Neural cell (in vitro differentiated cells): ENCODE results near the gene MACO1. TPM values are rescaled to one million over a fixed set of nuclear protein-coding genes. Genes with fewer than 3 reads are reported as not detected.
"Not testable (repeated sequence)": the region's sequence is repeated elsewhere in the genome, so short reads cannot be mapped to it uniquely, and the experiment has no call there.

Experiments
- H2AFZ ChIP-seq: fragments of 200-600, 300-800 bp; sonication (generic), shearing (Covaris generic); 2 replicates; pipeline ENCODE4 v1.6.0; 2014; ENCODE audit warnings: low read depth, mild to moderate bottlenecking, antibody characterized with exemption, low read length, moderate library complexity
- H3F3A ChIP-seq: fragments of 200-600 bp; shearing (Covaris generic); 2 replicates; pipeline ENCODE4 v1.6.1; 2016; ENCODE audit warnings: mild to moderate bottlenecking, moderate library complexity, mixed read lengths, antibody characterized with exemption, low read length; ENCODE audit not compliant: insufficient read depth, poor library complexity, severe bottlenecking
- H3K27ac ChIP-seq: fragments of 200-600, 300-800 bp; sonication (generic), shearing (Covaris generic); 2 replicates; pipeline ENCODE4 v1.5.1; 2014; ENCODE audit warnings: mild to moderate bottlenecking, low read length, moderate library complexity
- H3K27me3 ChIP-seq: fragments of 300-800, 200-600 bp; sonication (generic), shearing (Covaris generic); 2 replicates; pipeline ENCODE4 v1.6.0; 2014; ENCODE audit warnings: mild to moderate bottlenecking, low read depth, low read length, moderate library complexity; ENCODE audit not compliant: insufficient read depth
- H3K36me3 ChIP-seq: fragments of 300-800, 200-600 bp; sonication (generic), shearing (Covaris generic); 2 replicates; pipeline ENCODE4 v1.5.1; 2014; ENCODE audit warnings: mild to moderate bottlenecking, antibody characterized with exemption, low read length, moderate library complexity; ENCODE audit not compliant: insufficient read depth
- H3K4me2 ChIP-seq: fragments of 300-800, 200-600 bp; sonication (generic), shearing (Covaris generic); 2 replicates; pipeline ENCODE4 v1.6.0; 2014; ENCODE audit warnings: mild to moderate bottlenecking, low read length
- H3K4me3 ChIP-seq: fragments of 300-800, 200-600 bp; sonication (generic), shearing (Covaris generic); 2 replicates; pipeline ENCODE4 v1.5.1; 2014; ENCODE audit warnings: mild to moderate bottlenecking, low read length, moderate library complexity
- H3K79me2 ChIP-seq: fragments of 200-600 bp; shearing (Covaris generic); replicated peaks from 2 replicates; pipeline ENCODE4 v1.6.0; 2014; ENCODE audit warnings: mild to moderate bottlenecking, low read length, moderate library complexity; ENCODE audit not compliant: insufficient read depth
- H3K9ac ChIP-seq: fragments of 300-800, 200-600 bp; sonication (generic), shearing (Covaris generic); 2 replicates; pipeline ENCODE4 v1.6.1; 2016; ENCODE audit warnings: mild to moderate bottlenecking, low read length, mixed read lengths
- H3K9me2 ChIP-seq: fragments of 200-600 bp; shearing (Covaris generic); 2 replicates; pipeline ENCODE4 v1.6.1; 2016; ENCODE audit warnings: mild to moderate bottlenecking, low read length, mixed read lengths; ENCODE audit not compliant: insufficient read depth
- H3K9me3 ChIP-seq: fragments of 200-600, 300-800 bp; sonication (generic), shearing (Covaris generic); 2 replicates; pipeline ENCODE4 v1.6.1; 2016; ENCODE audit warnings: mild to moderate bottlenecking, mixed run types, low read length, moderate library complexity, mixed read lengths
- H4K20me1 ChIP-seq: fragments of 200-600 bp; shearing (Covaris generic); 2 replicates; pipeline ENCODE4 v1.6.1; 2016; ENCODE audit warnings: mild to moderate bottlenecking, mixed run types; ENCODE audit not compliant: insufficient read depth
- CTCF ChIP-seq: fragments of 450-650 bp; IDR thresholded peaks from 2 replicates; pipeline ENCODE4 v1.5.1; 2014; ENCODE audit warnings: antibody characterized with exemption, mild to moderate bottlenecking, moderate library complexity; ENCODE audit not compliant: poor library complexity, severe bottlenecking
- EP300 ChIP-seq: fragments of 450-650 bp; conservative IDR thresholded peaks from 2 replicates; pipeline ENCODE4 v1.6.1; 2014; ENCODE audit warnings: antibody characterized with exemption, mild to moderate bottlenecking, moderate library complexity; ENCODE audit not compliant: poor library complexity, severe bottlenecking
- EZH2 ChIP-seq: fragments of 200-600, 300-800 bp; shearing (Covaris generic), sonication (generic); IDR thresholded peaks from 2 replicates; pipeline ENCODE4 v1.6.1; 2014; ENCODE audit warnings: antibody characterized with exemption, low read length, borderline replicate concordance, mild to moderate bottlenecking; ENCODE audit not compliant: insufficient read depth, poor library complexity, severe bottlenecking
- MXI1 ChIP-seq: fragments of 450-650 bp; conservative IDR thresholded peaks from 2 replicates; pipeline ENCODE4 v1.6.1; 2014; ENCODE audit warnings: antibody characterized with exemption, mild to moderate bottlenecking; ENCODE audit not compliant: poor library complexity, severe bottlenecking
- POLR2AphosphoS5 ChIP-seq: IDR thresholded peaks from 2 replicates; pipeline ENCODE4 v1.6.1; 2012
- RAD21 ChIP-seq: fragments of 450-650 bp; conservative IDR thresholded peaks from 2 replicates; pipeline ENCODE4 v1.6.1; 2014; ENCODE audit warnings: antibody characterized with exemption, mild to moderate bottlenecking, moderate library complexity
- REST ChIP-seq: IDR thresholded peaks from 2 replicates; pipeline ENCODE4 v1.6.1; 2012; ENCODE audit warnings: borderline replicate concordance
- SMC3 ChIP-seq: fragments of 450-650 bp; conservative IDR thresholded peaks from 2 replicates; pipeline ENCODE4 v1.6.1; 2014; ENCODE audit warnings: antibody characterized with exemption, mild to moderate bottlenecking, moderate library complexity; ENCODE audit not compliant: poor library complexity
- TAF1 ChIP-seq: IDR thresholded peaks from 2 replicates; pipeline ENCODE4 v1.6.1; 2012; ENCODE audit warnings: low read depth
- polyA plus RNA-seq: library from polyadenylated mRNA; depleted of rRNA; stranded (reverse); fragments of >200 nt; gene quantifications from 2 replicates; pipeline ENCODE4 v1.2.3, GENCODE V29; 2014

Gene MACO1
- polyA plus RNA-seq, 1 donor from 2014 or later: 56.6 TPM

- no peaks in the 10 kb centered on the region for H3K79me2 ChIP-seq
- H3K4me3 ChIP-seq: no peak overlapping the region
- no peaks in the 10 kb centered on the region for H3K9me3 ChIP-seq
- H3K9ac ChIP-seq: no peak overlapping the region
- no peaks in the 10 kb centered on the region for H3K27me3 ChIP-seq
- no peak overlapping the region for H3K4me2 ChIP-seq
- peaks cover 8% of the 10 kb centered on the region for H3K36me3 ChIP-seq
- H2AFZ ChIP-seq: no peak overlapping the region
- no peak for TF ChIP-seq CTCF
- TF ChIP-seq MXI1: no peak
- TF ChIP-seq SMC3: no peak
- TF ChIP-seq TAF1: no peak
- TF ChIP-seq REST: no peak
- no peak for TF ChIP-seq EP300
- TF ChIP-seq EZH2: no peak
- no peak for TF ChIP-seq RAD21
- no peak for TF ChIP-seq POLR2AphosphoS5
- no peaks in the 10 kb centered on the region for H3F3A ChIP-seq
- H3K27ac ChIP-seq: no peak overlapping the region
- no peaks in the 10 kb centered on the region for H4K20me1 ChIP-seq
- H3K9me2 ChIP-seq: no peaks in the 10 kb centered on the region
Observed at GRCh38 chr1:25505656-25506385, 75.1 kb downstream of the MACO1 start.

DNA sequence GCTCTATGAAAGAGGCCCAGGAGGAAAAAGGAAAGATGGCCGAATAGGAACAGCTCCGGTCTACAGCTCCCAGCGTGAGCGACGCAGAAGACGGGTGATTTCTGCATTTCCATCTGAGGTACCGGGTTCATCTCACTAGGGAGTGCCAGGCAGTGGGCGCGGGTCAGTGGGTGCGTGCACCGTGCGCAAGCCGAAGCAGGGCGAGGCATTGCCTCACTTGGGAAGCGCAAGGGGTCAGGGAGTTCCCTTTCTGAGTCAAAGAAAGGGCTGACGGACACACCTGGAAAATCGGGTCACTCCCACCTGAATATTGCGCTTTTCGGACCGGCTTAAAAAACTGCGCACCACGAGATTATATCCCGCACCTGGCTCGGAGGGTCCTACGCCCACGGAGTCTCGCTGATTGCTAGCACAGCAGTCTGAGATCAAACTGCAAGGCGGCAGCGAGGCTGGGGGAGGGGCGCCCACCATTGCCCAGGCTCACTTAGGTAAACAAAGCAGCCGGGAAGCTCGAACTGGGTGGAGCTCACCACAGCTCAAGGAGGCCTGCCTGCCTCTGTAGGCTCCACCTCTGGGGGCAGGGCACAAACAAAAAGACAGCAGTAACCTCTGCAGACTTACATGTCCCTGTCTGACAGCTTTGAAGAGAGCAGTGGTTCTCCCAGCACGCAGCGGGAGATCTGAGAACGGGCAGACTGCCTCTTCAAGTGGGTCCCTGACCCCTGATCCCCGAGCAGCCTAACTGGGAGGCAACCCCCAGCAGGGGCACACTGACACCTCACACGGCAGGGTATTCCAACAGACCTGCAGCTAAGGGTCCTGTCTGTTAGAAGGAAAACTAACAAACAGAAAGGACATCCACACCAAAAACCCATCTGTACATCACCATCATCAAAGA, 76.1 kb downstream of the MACO1 start:
- H3K9ac ChIP-seq, H3K4me2 ChIP-seq, H3K79me2 ChIP-seq, H3K36me3 ChIP-seq, H3K27me3 ChIP-seq, H3K4me3 ChIP-seq, H3K27ac ChIP-seq, H3K9me3 ChIP-seq, H4K20me1 ChIP-seq, H3K9me2 ChIP-seq, H2AFZ ChIP-seq, H3F3A ChIP-seq: not testable (repeated sequence)
